HuH-7.5 (cell line): ENCODE measurements around the gene IL2RG.
A peak's percentile ranks its signal among the peaks of the same experiment; 100 is the strongest.

ENCODE experiments used
- DNase-seq: peaks from one replicate; pipeline ENCODE4 v3.0.0; 2011; ENCODE audit warnings: low spot score

The IL2RG gene

GRCh38 chrX:71111141-71111843, at the start of gene IL2RG:
IL2RG (minus strand) TSS chrX:71111577; CDS start chrX:71111539, 38 bp downstream.
- no peak for DNase-seq

GRCh38 chrX:71160475-71160874, 49.1 kb upstream of the IL2RG start:
- no peak for DNase-seq

- DNase-seq = no peak
Observed at GRCh38 chrX:71159335-71159734, 48.0 kb upstream of the IL2RG start.

GRCh38 chrX:71158603-71159002, 47.2 kb upstream of the IL2RG start:
- no peak for DNase-seq

GRCh38 chrX:71154641-71155040, 43.3 kb upstream of the IL2RG start:
- no peak for DNase-seq

GRCh38 chrX:71154196-71154595, 42.8 kb upstream of the IL2RG start:
- no peak for DNase-seq

- no peak for DNase-seq
Observed at GRCh38 chrX:71151366-71151765, 40.0 kb upstream of the IL2RG start.

GRCh38 chrX:71148278-71148663, 36.9 kb upstream of the IL2RG start:
- DNase-seq = no peak

GRCh38 chrX:71147496-71148277, 36.3 kb upstream of the IL2RG start:
- DNase-seq = no peak

- no peak for DNase-seq
Observed at GRCh38 chrX:71144651-71145050, 33.3 kb upstream of the IL2RG start, which contains the start of gene NLGN3. NLGN3 (plus strand) TSS chrX:71144841; CDS start chrX:71147750, 2,909 bp downstream.

- DNase-seq = no peak
Observed at GRCh38 chrX:71143508-71143907, 32.1 kb upstream of the IL2RG start.

- no peak for DNase-seq
Observed at GRCh38 chrX:71140440-71140839, 29.1 kb upstream of the IL2RG start.

- no peak for DNase-seq
Observed at GRCh38 chrX:71131510-71131909, 20.1 kb upstream of the IL2RG start.

GRCh38 chrX:71128915-71129765, 17.8 kb upstream of the IL2RG start:
- peak; percentile 78 for DNase-seq

- DNase-seq = no peak
Observed at GRCh38 chrX:71128166-71128833, 16.9 kb upstream of the IL2RG start.

- no peak for DNase-seq
Observed at GRCh38 chrX:71118985-71119535, 7.7 kb upstream of the IL2RG start.

GRCh38 chrX:71118032-71118984, 6.9 kb upstream of the IL2RG start, which contains the start of gene MED12:
MED12 (plus strand) TSS chrX:71118596; CDS start chrX:71118755, 159 bp downstream.
- DNase-seq = peak; percentile 60

GRCh38 chrX:71117358-71117757, 6.0 kb upstream of the IL2RG start:
- no peak for DNase-seq

- no peak for DNase-seq
Observed at GRCh38 chrX:71111921-71112431, 599 bp upstream of the IL2RG start.

- no peak for DNase-seq
Observed at GRCh38 chrX:71109051-71109450, 2.3 kb downstream of the IL2RG start.
